ENCODE data around the gene DGKB.

DGKB gene

DNA sequence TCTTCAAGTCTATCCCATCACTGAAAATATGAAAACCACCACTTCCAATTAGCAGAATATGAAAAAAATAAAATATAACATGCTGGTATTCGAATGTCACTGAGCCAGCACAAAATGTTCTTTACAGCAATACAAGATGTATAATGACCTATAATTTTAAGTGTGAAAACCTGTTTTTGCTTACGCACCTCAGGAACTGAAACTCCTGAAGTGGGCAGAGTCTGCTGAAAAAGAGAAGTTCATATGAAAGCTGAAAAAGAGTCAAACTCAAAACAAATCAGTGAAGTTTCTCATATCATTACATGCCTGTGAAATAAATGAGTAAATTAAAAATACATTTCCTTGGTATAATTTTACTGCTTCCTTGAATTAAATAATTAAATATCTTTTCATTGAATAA is 272.5 kb downstream of the DGKB start:
- no peaks in the 10 kb centered on the region for H3K36me3 ChIP-seq (ENCODE audit: control insufficient read depth in 1 of 2, insufficient read depth in 2 of 2, low read length in 2 of 2)
- no peak overlapping the region for H3K9ac ChIP-seq (ENCODE audit: low read depth in 1 of 2, low read length in 2 of 2)
- no peak overlapping the region for H3K27ac ChIP-seq (ENCODE audit: low read depth, low read length)
- H3K27me3 ChIP-seq (ENCODE audit: control insufficient read depth in 1 of 2, insufficient read depth in 2 of 2, low read length in 2 of 2), result no peaks in the 10 kb centered on the region
- no peaks in the 10 kb centered on the region for H3K4me1 ChIP-seq (ENCODE audit: control insufficient read depth in 1 of 2, insufficient read depth in 2 of 2, low read length in 2 of 2)
- no peak overlapping the region for H3K4me3 ChIP-seq (ENCODE audit: low read depth in 1 of 2, low read length in 2 of 2)
- no peaks in the 10 kb centered on the region for H3K9me3 ChIP-seq (ENCODE audit: control insufficient read depth in 1 of 2, low read length in 2 of 2)

GRCh38 chr7:14628516-14628915 is 274.0 kb downstream of the DGKB start:
- H3K27me3 ChIP-seq (ENCODE audit: control insufficient read depth in 1 of 2, insufficient read depth in 2 of 2, low read length in 2 of 2), result no peaks in the 10 kb centered on the region
- H3K27ac ChIP-seq (ENCODE audit: low read depth, low read length), result no peak overlapping the region
- no peak overlapping the region for H3K9ac ChIP-seq (ENCODE audit: low read depth in 1 of 2, low read length in 2 of 2)
- H3K9me3 ChIP-seq (ENCODE audit: control insufficient read depth in 1 of 2, low read length in 2 of 2), result no peaks in the 10 kb centered on the region
- no peaks in the 10 kb centered on the region for H3K4me1 ChIP-seq (ENCODE audit: control insufficient read depth in 1 of 2, insufficient read depth in 2 of 2, low read length in 2 of 2)
- H3K4me3 ChIP-seq (ENCODE audit: low read depth in 1 of 2, low read length in 2 of 2), result no peak overlapping the region
- no peaks in the 10 kb centered on the region for H3K36me3 ChIP-seq (ENCODE audit: control insufficient read depth in 1 of 2, insufficient read depth in 2 of 2, low read length in 2 of 2)

- Histone ChIP-seq H3K4me1 (ENCODE audit: control insufficient read depth in 1 of 2, insufficient read depth in 2 of 2, low read length in 2 of 2) (no peaks in the 10 kb centered on the region), H3K4me3 (ENCODE audit: low read depth in 1 of 2, low read length in 2 of 2) (no peak overlapping the region), H3K9me3 (ENCODE audit: control insufficient read depth in 1 of 2, low read length in 2 of 2) (no peaks in the 10 kb centered on the region), H3K27me3 (ENCODE audit: control insufficient read depth in 1 of 2, insufficient read depth in 2 of 2, low read length in 2 of 2) (no peaks in the 10 kb centered on the region), H3K36me3 (ENCODE audit: control insufficient read depth in 1 of 2, insufficient read depth in 2 of 2, low read length in 2 of 2) (no peaks in the 10 kb centered on the region), H3K9ac (ENCODE audit: low read depth in 1 of 2, low read length in 2 of 2) (no peak overlapping the region), H3K27ac (ENCODE audit: low read depth, low read length) (no peak overlapping the region)
These were observed 276.5 kb downstream of the DGKB start for GRCh38 chr7:14626076-14626475.

GRCh38 chr7:14622559-14622958 is 280.0 kb downstream of the DGKB start:
- Histone ChIP-seq H3K9me3 (ENCODE audit: control insufficient read depth in 1 of 2, low read length in 2 of 2) (no peaks in the 10 kb centered on the region), H3K9ac (ENCODE audit: low read depth in 1 of 2, low read length in 2 of 2) (no peak overlapping the region), H3K27ac (ENCODE audit: low read depth, low read length) (no peak overlapping the region), H3K27me3 (ENCODE audit: control insufficient read depth in 1 of 2, insufficient read depth in 2 of 2, low read length in 2 of 2) (no peaks in the 10 kb centered on the region), H3K4me3 (ENCODE audit: low read depth in 1 of 2, low read length in 2 of 2) (no peak overlapping the region), H3K4me1 (ENCODE audit: control insufficient read depth in 1 of 2, insufficient read depth in 2 of 2, low read length in 2 of 2) (no peaks in the 10 kb centered on the region), H3K36me3 (ENCODE audit: control insufficient read depth in 1 of 2, insufficient read depth in 2 of 2, low read length in 2 of 2) (no peaks in the 10 kb centered on the region)

GRCh38 chr7:14606101-14606500 is 296.4 kb downstream of the DGKB start:
- Histone ChIP-seq H3K4me1 (ENCODE audit: control insufficient read depth in 1 of 2, insufficient read depth in 2 of 2, low read length in 2 of 2) (no peaks in the 10 kb centered on the region), H3K4me3 (ENCODE audit: low read depth in 1 of 2, low read length in 2 of 2) (no peak overlapping the region), H3K27ac (ENCODE audit: low read depth, low read length) (no peak overlapping the region), H3K36me3 (ENCODE audit: control insufficient read depth in 1 of 2, insufficient read depth in 2 of 2, low read length in 2 of 2) (no peaks in the 10 kb centered on the region), H3K9ac (ENCODE audit: low read depth in 1 of 2, low read length in 2 of 2) (no peak overlapping the region), H3K27me3 (ENCODE audit: control insufficient read depth in 1 of 2, insufficient read depth in 2 of 2, low read length in 2 of 2) (no peaks in the 10 kb centered on the region), H3K9me3 (ENCODE audit: control insufficient read depth in 1 of 2, low read length in 2 of 2) (no peaks in the 10 kb centered on the region)

DNA sequence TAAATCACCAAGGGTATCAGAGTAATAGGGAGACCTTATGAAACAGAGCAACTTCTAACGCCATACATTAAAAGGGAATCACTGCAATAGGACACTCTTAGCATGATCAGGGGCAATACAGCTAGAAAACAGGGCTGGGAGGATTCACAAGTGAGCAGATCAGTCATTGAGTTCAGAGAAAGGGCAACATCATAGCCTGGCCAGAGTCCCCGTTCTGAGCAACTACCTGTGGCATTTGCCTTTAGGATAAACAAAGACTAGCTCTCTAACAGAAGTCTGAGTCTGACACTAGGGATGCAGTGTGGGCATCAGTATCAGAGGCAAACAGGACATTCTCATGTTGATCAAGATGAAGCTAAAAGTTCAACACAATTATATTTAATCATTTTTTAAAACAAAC is 297.9 kb downstream of the DGKB start:
- Histone ChIP-seq H3K27me3 (ENCODE audit: control insufficient read depth in 1 of 2, insufficient read depth in 2 of 2, low read length in 2 of 2) (no peaks in the 10 kb centered on the region), H3K27ac (ENCODE audit: low read depth, low read length) (no peak overlapping the region), H3K4me1 (ENCODE audit: control insufficient read depth in 1 of 2, insufficient read depth in 2 of 2, low read length in 2 of 2) (no peaks in the 10 kb centered on the region), H3K9me3 (ENCODE audit: control insufficient read depth in 1 of 2, low read length in 2 of 2) (no peaks in the 10 kb centered on the region), H3K36me3 (ENCODE audit: control insufficient read depth in 1 of 2, insufficient read depth in 2 of 2, low read length in 2 of 2) (no peaks in the 10 kb centered on the region), H3K9ac (ENCODE audit: low read depth in 1 of 2, low read length in 2 of 2) (no peak overlapping the region), H3K4me3 (ENCODE audit: low read depth in 1 of 2, low read length in 2 of 2) (no peak overlapping the region)

DNA sequence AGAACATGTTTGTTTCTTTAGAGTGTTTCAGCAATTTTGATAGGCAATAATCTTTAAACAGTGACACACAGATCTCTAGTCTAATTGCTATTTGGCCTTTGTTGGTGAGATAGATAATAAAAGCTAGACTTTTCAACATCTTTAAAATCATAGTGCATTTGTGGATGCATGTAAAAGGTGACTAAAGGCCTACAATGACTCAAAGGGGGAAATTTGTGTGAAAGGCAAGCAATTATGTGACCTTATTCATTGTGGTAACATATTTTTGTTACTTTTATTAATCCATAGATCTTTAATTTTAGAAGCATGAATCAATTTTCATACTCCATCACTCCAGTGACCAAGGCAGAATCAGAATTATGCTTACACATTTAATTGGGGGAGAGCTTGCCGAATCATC is 299.7 kb downstream of the DGKB start:
- no peaks in the 10 kb centered on the region for H3K36me3 ChIP-seq (ENCODE audit: control insufficient read depth in 1 of 2, insufficient read depth in 2 of 2, low read length in 2 of 2)
- no peak overlapping the region for H3K4me3 ChIP-seq (ENCODE audit: low read depth in 1 of 2, low read length in 2 of 2)
- H3K9me3 ChIP-seq (ENCODE audit: control insufficient read depth in 1 of 2, low read length in 2 of 2), result no peaks in the 10 kb centered on the region
- no peaks in the 10 kb centered on the region for H3K27me3 ChIP-seq (ENCODE audit: control insufficient read depth in 1 of 2, insufficient read depth in 2 of 2, low read length in 2 of 2)
- no peak overlapping the region for H3K9ac ChIP-seq (ENCODE audit: low read depth in 1 of 2, low read length in 2 of 2)
- H3K27ac ChIP-seq (ENCODE audit: low read depth, low read length), result no peak overlapping the region
- H3K4me1 ChIP-seq (ENCODE audit: control insufficient read depth in 1 of 2, insufficient read depth in 2 of 2, low read length in 2 of 2), result no peaks in the 10 kb centered on the region

- Histone ChIP-seq H3K27me3 (ENCODE audit: control insufficient read depth in 1 of 2, insufficient read depth in 2 of 2, low read length in 2 of 2) (no peaks in the 10 kb centered on the region), H3K4me1 (ENCODE audit: control insufficient read depth in 1 of 2, insufficient read depth in 2 of 2, low read length in 2 of 2) (no peaks in the 10 kb centered on the region), H3K9ac (ENCODE audit: low read depth in 1 of 2, low read length in 2 of 2) (no peak overlapping the region), H3K36me3 (ENCODE audit: control insufficient read depth in 1 of 2, insufficient read depth in 2 of 2, low read length in 2 of 2) (no peaks in the 10 kb centered on the region), H3K4me3 (ENCODE audit: low read depth in 1 of 2, low read length in 2 of 2) (no peak overlapping the region), H3K27ac (ENCODE audit: low read depth, low read length) (no peak overlapping the region), H3K9me3 (ENCODE audit: control insufficient read depth in 1 of 2, low read length in 2 of 2) (no peaks in the 10 kb centered on the region)
These were observed 301.7 kb downstream of the DGKB start for GRCh38 chr7:14600766-14601367.

DNA sequence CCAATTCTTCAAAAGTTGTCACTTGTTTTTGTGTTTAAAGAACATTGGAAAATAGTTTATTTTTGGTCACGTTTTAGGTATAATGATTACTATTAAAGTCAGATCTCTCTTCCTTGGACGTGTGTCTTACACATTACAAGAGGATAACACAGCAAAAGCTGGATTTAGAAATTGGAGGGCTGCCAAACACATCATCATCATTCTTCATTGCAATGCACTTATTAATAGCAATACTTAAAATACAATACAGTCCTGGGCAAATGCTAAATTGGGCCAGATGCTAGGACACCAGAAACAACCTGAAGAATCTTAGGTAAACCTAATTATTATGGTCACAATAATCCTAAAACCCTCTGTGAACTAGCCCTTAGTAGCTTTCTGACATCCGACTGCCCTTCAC is 303.6 kb downstream of the DGKB start:
- no peaks in the 10 kb centered on the region for H3K36me3 ChIP-seq (ENCODE audit: control insufficient read depth in 1 of 2, insufficient read depth in 2 of 2, low read length in 2 of 2)
- no peaks in the 10 kb centered on the region for H3K27me3 ChIP-seq (ENCODE audit: control insufficient read depth in 1 of 2, insufficient read depth in 2 of 2, low read length in 2 of 2)
- no peak overlapping the region for H3K4me3 ChIP-seq (ENCODE audit: low read depth in 1 of 2, low read length in 2 of 2)
- no peak overlapping the region for H3K9ac ChIP-seq (ENCODE audit: low read depth in 1 of 2, low read length in 2 of 2)
- no peaks in the 10 kb centered on the region for H3K9me3 ChIP-seq (ENCODE audit: control insufficient read depth in 1 of 2, low read length in 2 of 2)
- H3K27ac ChIP-seq (ENCODE audit: low read depth, low read length), result no peak overlapping the region
- H3K4me1 ChIP-seq (ENCODE audit: control insufficient read depth in 1 of 2, insufficient read depth in 2 of 2, low read length in 2 of 2), result no peaks in the 10 kb centered on the region

DNA sequence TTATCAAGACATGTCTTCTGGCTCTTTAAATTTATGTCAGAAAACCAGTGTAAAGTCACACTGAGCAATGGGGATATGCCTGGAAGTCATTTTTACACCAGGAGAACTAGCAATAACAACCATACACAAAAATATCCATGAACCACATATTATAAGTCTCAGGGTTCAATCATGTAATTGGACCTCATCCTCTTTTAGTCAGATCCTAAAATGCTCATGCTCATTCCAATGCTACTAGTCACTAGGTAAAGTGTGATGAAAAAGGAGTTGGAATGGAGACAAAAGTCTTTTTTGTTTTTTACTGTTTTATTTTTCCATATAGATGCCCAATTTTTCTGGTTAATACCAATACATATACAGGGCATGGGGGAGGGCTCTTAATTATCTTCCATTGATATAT is 306.1 kb downstream of the DGKB start:
- no peaks in the 10 kb centered on the region for H3K4me1 ChIP-seq (ENCODE audit: control insufficient read depth in 1 of 2, insufficient read depth in 2 of 2, low read length in 2 of 2)
- no peaks in the 10 kb centered on the region for H3K27me3 ChIP-seq (ENCODE audit: control insufficient read depth in 1 of 2, insufficient read depth in 2 of 2, low read length in 2 of 2)
- H3K4me3 ChIP-seq (ENCODE audit: low read depth in 1 of 2, low read length in 2 of 2), result no peak overlapping the region
- no peaks in the 10 kb centered on the region for H3K9me3 ChIP-seq (ENCODE audit: control insufficient read depth in 1 of 2, low read length in 2 of 2)
- no peak overlapping the region for H3K27ac ChIP-seq (ENCODE audit: low read depth, low read length)
- no peaks in the 10 kb centered on the region for H3K36me3 ChIP-seq (ENCODE audit: control insufficient read depth in 1 of 2, insufficient read depth in 2 of 2, low read length in 2 of 2)
- H3K9ac ChIP-seq (ENCODE audit: low read depth in 1 of 2, low read length in 2 of 2), result no peak overlapping the region

DNA sequence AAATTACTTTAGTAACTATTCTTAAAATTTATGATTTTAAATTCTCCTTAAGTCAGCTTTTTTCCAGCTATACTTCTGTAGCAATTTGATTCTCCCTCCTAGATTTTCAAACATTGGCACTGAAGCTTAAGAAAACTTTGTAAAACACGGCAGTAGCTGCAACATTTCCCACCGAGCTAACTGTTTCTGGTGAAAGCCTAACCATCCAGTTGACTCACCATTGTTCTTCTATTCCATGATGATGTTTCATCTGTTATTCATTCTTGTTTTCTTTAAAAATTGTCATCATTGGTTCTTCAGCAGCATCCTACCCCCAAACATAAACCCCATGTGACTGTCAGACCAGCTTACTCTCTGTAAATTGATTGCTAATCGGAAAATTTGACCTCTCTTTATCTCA is 312.3 kb downstream of the DGKB start:
- Histone ChIP-seq H3K9me3 (ENCODE audit: control insufficient read depth in 1 of 2, low read length in 2 of 2) (peaks cover 4 to 8% of the 10 kb centered on the region in 2 donors), H3K4me3 (ENCODE audit: low read depth in 1 of 2, low read length in 2 of 2) (no peak overlapping the region), H3K36me3 (ENCODE audit: control insufficient read depth in 1 of 2, insufficient read depth in 2 of 2, low read length in 2 of 2) (no peaks in the 10 kb centered on the region), H3K27ac (ENCODE audit: low read depth, low read length) (no peak overlapping the region), H3K9ac (ENCODE audit: low read depth in 1 of 2, low read length in 2 of 2) (no peak overlapping the region), H3K27me3 (ENCODE audit: control insufficient read depth in 1 of 2, insufficient read depth in 2 of 2, low read length in 2 of 2) (no peaks in the 10 kb centered on the region), H3K4me1 (ENCODE audit: control insufficient read depth in 1 of 2, insufficient read depth in 2 of 2, low read length in 2 of 2) (no peaks in the 10 kb centered on the region)
